ENCODE data around the gene LBH.

GRCh38 chr2:30218338-30218713, 13.0 kb upstream of the LBH start:
- TF ChIP-seq CTCF (IDR thresholded peaks at IDR 0.05; ENCODE audit: poor library complexity) (no peak), EZH2 (IDR thresholded peaks at IDR 0.05; ENCODE audit: borderline replicate concordance) (no peak)
